OCI-LY3 (cell line): ENCODE measurements around the gene CCDC85A.

Experiments used
- EZH2phosphoT487 ChIP-seq: fragments of 200-600 bp; shearing (Covaris generic); IDR thresholded peaks from 2 replicates; pipeline ENCODE4 v1.6.1; 2018; ENCODE audit warnings: antibody characterized with exemption, mixed run types, low read depth
- TF ChIP-seq, protein P1 (sequence below): fragments of 200-600, 300-600 bp; sonication (generic); IDR thresholded peaks from 2 replicates; pipeline ENCODE4 v1.5.1; 2014; ENCODE audit warnings: antibody characterized with exemption, low read length, low read depth

DNA sequence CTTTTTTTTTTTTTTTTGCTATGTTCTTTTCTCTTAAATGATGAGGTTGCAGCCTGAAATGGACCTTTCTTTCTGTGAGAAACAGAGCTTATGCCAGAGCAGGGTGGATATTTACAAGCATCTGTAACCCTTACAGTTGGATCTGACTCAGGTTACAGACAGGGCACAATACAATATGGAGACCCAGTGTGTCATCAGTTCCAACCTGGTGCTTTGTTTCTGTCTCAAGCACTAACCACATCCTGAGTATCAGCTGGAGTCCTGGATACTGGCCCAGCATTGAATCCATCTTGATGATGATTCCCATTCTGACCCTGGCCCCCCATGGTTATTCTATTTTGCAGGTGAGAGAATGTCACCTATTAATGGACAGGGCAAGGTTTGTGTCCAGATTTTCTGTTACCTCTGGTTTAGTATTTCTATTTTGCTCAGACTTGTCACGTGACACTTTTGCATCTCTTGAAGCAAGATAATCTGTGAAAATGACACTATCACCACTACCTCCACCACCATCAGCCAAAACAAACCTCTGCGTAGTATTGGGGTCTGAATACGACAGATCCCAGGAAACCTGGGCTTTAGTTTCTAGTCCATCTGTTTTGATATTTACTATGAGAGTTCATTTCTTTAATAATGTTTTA is 174.0 kb downstream of the CCDC85A start:
- TF ChIP-seq, protein P1, sequence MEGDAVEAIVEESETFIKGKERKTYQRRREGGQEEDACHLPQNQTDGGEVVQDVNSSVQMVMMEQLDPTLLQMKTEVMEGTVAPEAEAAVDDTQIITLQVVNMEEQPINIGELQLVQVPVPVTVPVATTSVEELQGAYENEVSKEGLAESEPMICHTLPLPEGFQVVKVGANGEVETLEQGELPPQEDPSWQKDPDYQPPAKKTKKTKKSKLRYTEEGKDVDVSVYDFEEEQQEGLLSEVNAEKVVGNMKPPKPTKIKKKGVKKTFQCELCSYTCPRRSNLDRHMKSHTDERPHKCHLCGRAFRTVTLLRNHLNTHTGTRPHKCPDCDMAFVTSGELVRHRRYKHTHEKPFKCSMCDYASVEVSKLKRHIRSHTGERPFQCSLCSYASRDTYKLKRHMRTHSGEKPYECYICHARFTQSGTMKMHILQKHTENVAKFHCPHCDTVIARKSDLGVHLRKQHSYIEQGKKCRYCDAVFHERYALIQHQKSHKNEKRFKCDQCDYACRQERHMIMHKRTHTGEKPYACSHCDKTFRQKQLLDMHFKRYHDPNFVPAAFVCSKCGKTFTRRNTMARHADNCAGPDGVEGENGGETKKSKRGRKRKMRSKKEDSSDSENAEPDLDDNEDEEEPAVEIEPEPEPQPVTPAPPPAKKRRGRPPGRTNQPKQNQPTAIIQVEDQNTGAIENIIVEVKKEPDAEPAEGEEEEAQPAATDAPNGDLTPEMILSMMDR = no peak
- no peak for TF ChIP-seq EZH2phosphoT487
